Ishikawa (cell line): ENCODE measurements around the gene MRGPRX3.

Source experiments
- CEBPB ChIP-seq: IDR thresholded peaks from 2 replicates; pipeline ENCODE4 v1.6.1; 2012
- CREB1 ChIP-seq: IDR thresholded peaks from 2 replicates; pipeline ENCODE4 v1.6.1; 2012; ENCODE audit warnings: low read depth
- EGR1 ChIP-seq: IDR thresholded peaks from 2 replicates; pipeline ENCODE4 v1.6.1; 2012
- EP300 ChIP-seq: IDR thresholded peaks from 2 replicates; pipeline ENCODE4 v1.6.1; 2012; ENCODE audit warnings: borderline replicate concordance
- FOXM1 ChIP-seq: IDR thresholded peaks from 2 replicates; pipeline ENCODE4 v1.6.1; 2012; ENCODE audit warnings: low read depth, borderline replicate concordance
- MAX ChIP-seq: IDR thresholded peaks from 2 replicates; pipeline ENCODE4 v1.6.1; 2012
- NFIC ChIP-seq: IDR thresholded peaks from 2 replicates; pipeline ENCODE4 v1.6.1; 2012
- RAD21 ChIP-seq: IDR thresholded peaks from 2 replicates; pipeline ENCODE4 v1.6.1; 2012; ENCODE audit warnings: low read depth
- TAF1 ChIP-seq: IDR thresholded peaks from 2 replicates; pipeline ENCODE4 v1.6.1; 2012; ENCODE audit warnings: low read depth, mild to moderate bottlenecking
- TCF12 ChIP-seq: IDR thresholded peaks from 2 replicates; pipeline ENCODE4 v1.6.1; 2012; ENCODE audit warnings: low read depth
- TEAD4 ChIP-seq: IDR thresholded peaks from 2 replicates; pipeline ENCODE4 v1.6.1; 2012
- YY1 ChIP-seq: IDR thresholded peaks from 2 replicates; pipeline ENCODE4 v1.6.1; 2012; ENCODE audit warnings: low read depth
- ZBTB7A ChIP-seq: IDR thresholded peaks from 2 replicates; pipeline ENCODE4 v1.6.1; 2012; ENCODE audit warnings: low read depth
- TF ChIP-seq, protein P1 (sequence below): IDR thresholded peaks from 2 replicates; pipeline ENCODE4 v1.6.1; 2012
- TF ChIP-seq, protein P2 (sequence below): IDR thresholded peaks from 2 replicates; pipeline ENCODE4 v1.6.1; 2012; ENCODE audit warnings: low read depth, mild to moderate bottlenecking

Gene MRGPRX3

GRCh38 chr11:18135308-18135707, 2.9 kb downstream of the MRGPRX3 start:
- no peak for TF ChIP-seq NFIC

GRCh38 chr11:18137186-18137800, 4.9 kb downstream of the MRGPRX3 start:
- TF ChIP-seq, protein P1, sequence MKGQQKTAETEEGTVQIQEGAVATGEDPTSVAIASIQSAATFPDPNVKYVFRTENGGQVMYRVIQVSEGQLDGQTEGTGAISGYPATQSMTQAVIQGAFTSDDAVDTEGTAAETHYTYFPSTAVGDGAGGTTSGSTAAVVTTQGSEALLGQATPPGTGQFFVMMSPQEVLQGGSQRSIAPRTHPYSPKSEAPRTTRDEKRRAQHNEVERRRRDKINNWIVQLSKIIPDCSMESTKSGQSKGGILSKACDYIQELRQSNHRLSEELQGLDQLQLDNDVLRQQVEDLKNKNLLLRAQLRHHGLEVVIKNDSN = no peak
- TF ChIP-seq ZBTB7A = no peak
- no peak for TF ChIP-seq TCF12
- TF ChIP-seq FOXM1 = no peak
- TF ChIP-seq EP300 = no peak
- no peak for TF ChIP-seq TEAD4
- TF ChIP-seq CREB1 = no peak
- no peak for TF ChIP-seq EGR1
- TF ChIP-seq, protein P2, sequence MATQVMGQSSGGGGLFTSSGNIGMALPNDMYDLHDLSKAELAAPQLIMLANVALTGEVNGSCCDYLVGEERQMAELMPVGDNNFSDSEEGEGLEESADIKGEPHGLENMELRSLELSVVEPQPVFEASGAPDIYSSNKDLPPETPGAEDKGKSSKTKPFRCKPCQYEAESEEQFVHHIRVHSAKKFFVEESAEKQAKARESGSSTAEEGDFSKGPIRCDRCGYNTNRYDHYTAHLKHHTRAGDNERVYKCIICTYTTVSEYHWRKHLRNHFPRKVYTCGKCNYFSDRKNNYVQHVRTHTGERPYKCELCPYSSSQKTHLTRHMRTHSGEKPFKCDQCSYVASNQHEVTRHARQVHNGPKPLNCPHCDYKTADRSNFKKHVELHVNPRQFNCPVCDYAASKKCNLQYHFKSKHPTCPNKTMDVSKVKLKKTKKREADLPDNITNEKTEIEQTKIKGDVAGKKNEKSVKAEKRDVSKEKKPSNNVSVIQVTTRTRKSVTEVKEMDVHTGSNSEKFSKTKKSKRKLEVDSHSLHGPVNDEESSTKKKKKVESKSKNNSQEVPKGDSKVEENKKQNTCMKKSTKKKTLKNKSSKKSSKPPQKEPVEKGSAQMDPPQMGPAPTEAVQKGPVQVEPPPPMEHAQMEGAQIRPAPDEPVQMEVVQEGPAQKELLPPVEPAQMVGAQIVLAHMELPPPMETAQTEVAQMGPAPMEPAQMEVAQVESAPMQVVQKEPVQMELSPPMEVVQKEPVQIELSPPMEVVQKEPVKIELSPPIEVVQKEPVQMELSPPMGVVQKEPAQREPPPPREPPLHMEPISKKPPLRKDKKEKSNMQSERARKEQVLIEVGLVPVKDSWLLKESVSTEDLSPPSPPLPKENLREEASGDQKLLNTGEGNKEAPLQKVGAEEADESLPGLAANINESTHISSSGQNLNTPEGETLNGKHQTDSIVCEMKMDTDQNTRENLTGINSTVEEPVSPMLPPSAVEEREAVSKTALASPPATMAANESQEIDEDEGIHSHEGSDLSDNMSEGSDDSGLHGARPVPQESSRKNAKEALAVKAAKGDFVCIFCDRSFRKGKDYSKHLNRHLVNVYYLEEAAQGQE = no peak
- no peak for TF ChIP-seq TAF1

- TF ChIP-seq EP300 (no peak), TEAD4 (no peak), CEBPB (no peak), TAF1 (no peak), NFIC (no peak), TCF12 (no peak), FOXM1 (no peak), ZBTB7A (no peak), CREB1 (no peak), RAD21 (no peak), MAX (no peak), YY1 (no peak), EGR1 (no peak)
- TF ChIP-seq, protein P2 = no peak
- TF ChIP-seq, protein P1 = no peak
Observed at GRCh38 chr11:18140145-18140544, 7.8 kb downstream of the MRGPRX3 start.

DNA sequence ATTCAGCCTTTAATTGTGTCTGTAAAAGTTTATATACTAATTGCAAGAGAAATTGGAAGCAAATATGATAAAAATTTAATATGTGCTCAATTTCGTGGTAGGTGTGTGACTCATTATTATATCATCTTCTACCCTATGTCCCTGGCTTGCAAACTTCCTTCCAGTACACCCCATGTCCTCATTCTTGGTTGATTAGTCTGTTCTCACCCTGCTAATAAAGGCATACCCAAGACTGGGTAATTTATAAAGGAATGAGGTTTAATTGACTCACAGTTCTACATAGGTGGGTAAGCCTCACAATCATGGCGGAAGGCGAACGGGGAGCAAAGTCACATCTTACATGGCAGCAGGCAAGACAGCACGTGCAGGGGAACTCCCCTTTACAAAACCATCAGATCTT, 11.9 kb downstream of the MRGPRX3 start:
- no peak for TF ChIP-seq TAF1
- TF ChIP-seq CEBPB = no peak
- no peak for TF ChIP-seq NFIC
- TF ChIP-seq TEAD4 = no peak
- TF ChIP-seq, protein P2 = no peak
- TF ChIP-seq YY1 = no peak
- no peak for TF ChIP-seq ZBTB7A
- no peak for TF ChIP-seq EP300
- TF ChIP-seq, protein P1 = no peak
- TF ChIP-seq EGR1 = no peak
- no peak for TF ChIP-seq MAX
- no peak for TF ChIP-seq CREB1

DNA sequence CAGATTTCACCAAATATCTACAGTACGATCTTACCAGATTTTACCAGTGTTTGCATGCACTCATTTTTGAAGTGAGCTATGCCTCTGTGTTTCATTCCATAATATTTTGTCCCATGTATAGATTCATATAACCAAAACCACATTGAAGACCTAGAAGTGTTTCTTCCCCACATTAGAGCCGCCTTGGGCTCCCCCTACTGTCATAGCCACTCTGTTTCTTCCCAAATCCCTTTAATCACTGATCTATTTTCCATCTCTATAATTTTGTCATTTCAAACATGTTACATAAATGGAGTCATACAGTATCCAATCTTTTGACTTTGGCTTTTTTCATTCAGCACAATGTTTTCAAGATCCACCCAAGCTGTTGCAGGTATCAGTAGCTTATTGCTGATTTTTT, 12.7 kb downstream of the MRGPRX3 start:
- TF ChIP-seq EP300 (no peak), TCF12 (no peak), TEAD4 (no peak), FOXM1 (no peak), RAD21 (0 out of 2 replicates have a peak, but pooled peaks have one; percentile 9)
